ENCODE data around the gene RIGI.
"Not testable (repeated sequence)": the region's sequence is repeated elsewhere in the genome, so short reads cannot be mapped to it uniquely, and the experiment has no call there.

RIGI gene

GRCh38 chr9:32533336-32533735, 7.3 kb upstream of the RIGI start:
- no peak for DNase-seq (ENCODE audit: low read depth in 2 of 3, low spot score in 1 of 3)

GRCh38 chr9:32526707-32527048, 682 bp upstream of the RIGI start:
- no peak for DNase-seq (ENCODE audit: low read depth in 2 of 3, low spot score in 1 of 3)

- no peak for DNase-seq (ENCODE audit: low read depth in 2 of 3, low spot score in 1 of 3)
Measured at GRCh38 chr9:32525709-32526030, 326 bp downstream of the RIGI start.

GRCh38 chr9:32524892-32525708, 896 bp downstream of the RIGI start:
- DNase-seq (ENCODE audit: low read depth in 2 of 3, low spot score in 1 of 3): peak in 1 of 3 donors; percentile 1

GRCh38 chr9:32524558-32524891, 1.5 kb downstream of the RIGI start:
- DNase-seq (ENCODE audit: low read depth in 2 of 3, low spot score in 1 of 3): not testable (repeated sequence)

GRCh38 chr9:32523910-32524309, 2.1 kb downstream of the RIGI start:
- DNase-seq (ENCODE audit: low read depth in 2 of 3, low spot score in 1 of 3): no peak

GRCh38 chr9:32518276-32518675, 7.7 kb downstream of the RIGI start:
- DNase-seq (ENCODE audit: low read depth in 2 of 3, low spot score in 1 of 3): no peak

- DNase-seq (ENCODE audit: low read depth in 2 of 3, low spot score in 1 of 3): no peak
Measured at GRCh38 chr9:32516241-32516640, 9.8 kb downstream of the RIGI start.

GRCh38 chr9:32508728-32509127, 17.3 kb downstream of the RIGI start:
- DNase-seq (ENCODE audit: low read depth in 2 of 3, low spot score in 1 of 3): no peak

- DNase-seq (ENCODE audit: low read depth in 2 of 3, low spot score in 1 of 3): no peak
Measured at GRCh38 chr9:32503008-32503407, 23.0 kb downstream of the RIGI start.

GRCh38 chr9:32502464-32502863, 23.5 kb downstream of the RIGI start:
- no peak for DNase-seq (ENCODE audit: low read depth in 2 of 3, low spot score in 1 of 3)

- no peak for DNase-seq (ENCODE audit: low read depth in 2 of 3, low spot score in 1 of 3)
Measured at GRCh38 chr9:32501868-32502267, 24.1 kb downstream of the RIGI start.

- no peak for DNase-seq (ENCODE audit: low read depth in 2 of 3, low spot score in 1 of 3)
Measured at GRCh38 chr9:32500768-32501167, 25.2 kb downstream of the RIGI start.

- no peak for DNase-seq (ENCODE audit: low read depth in 2 of 3, low spot score in 1 of 3)
Measured at GRCh38 chr9:32497921-32498320, 28.1 kb downstream of the RIGI start.

GRCh38 chr9:32490601-32491000, 35.4 kb downstream of the RIGI start:
- no peak for DNase-seq (ENCODE audit: low read depth in 2 of 3, low spot score in 1 of 3)

- no peak for DNase-seq (ENCODE audit: low read depth in 2 of 3, low spot score in 1 of 3)
Measured at GRCh38 chr9:32487981-32488380, 38.0 kb downstream of the RIGI start.

GRCh38 chr9:32486839-32487562, 39.0 kb downstream of the RIGI start:
- DNase-seq (ENCODE audit: low read depth in 2 of 3, low spot score in 1 of 3): no peak

GRCh38 chr9:32483343-32483742, 42.7 kb downstream of the RIGI start:
- no peak for DNase-seq (ENCODE audit: low read depth in 2 of 3, low spot score in 1 of 3)

Measured in stimulated activated CD4-positive, alpha-beta T cell treated with anti-CD3 and anti-CD28 coated beads, Interleukin-12 subunit alpha, Interleukin-12 subunit beta, amount 100 ng/mL, for 48 hours (primary cell).